Daoy (cell line): Measurements from ENCODE around the gene NEGR1. TPM values are rescaled to one million over a fixed set of nuclear protein-coding genes. Genes with fewer than 3 reads are reported as not detected.

Experiments
- DNase-seq: peaks from one replicate; pipeline ENCODE4 v3.0.0-alpha.2; 2015; ENCODE audit warnings: low read depth
- total RNA-seq: library from RNA; depleted of rRNA; stranded (reverse); fragments of >200 nt; shearing (Covaris generic); gene quantifications from 2 replicates; pipeline ENCODE4 v1.2.3, GENCODE V29; 2014

The NEGR1 gene
- total RNA-seq, 1 experiment from 2014 or later: 16.3 TPM

- DNase-seq: no peak
These were observed 587.3 kb downstream of the NEGR1 start for GRCh38 chr1:71695084-71695483.

- no peak for DNase-seq
These were observed 588.8 kb downstream of the NEGR1 start for GRCh38 chr1:71693581-71693980.

- DNase-seq: no peak
These were observed 592.7 kb downstream of the NEGR1 start for GRCh38 chr1:71689635-71690034.

- no peak for DNase-seq
These were observed 595.0 kb downstream of the NEGR1 start for GRCh38 chr1:71687376-71687775.

- no peak for DNase-seq
These were observed 605.1 kb downstream of the NEGR1 start for GRCh38 chr1:71676979-71677925.

GRCh38 chr1:71668065-71668464 is 614.3 kb downstream of the NEGR1 start:
- DNase-seq: no peak

- DNase-seq: no peak
These were observed 615.1 kb downstream of the NEGR1 start for GRCh38 chr1:71667216-71667615.

- DNase-seq: no peak
These were observed 615.7 kb downstream of the NEGR1 start for GRCh38 chr1:71666609-71667008.

GRCh38 chr1:71660411-71660810 is 621.9 kb downstream of the NEGR1 start:
- DNase-seq: no peak

- DNase-seq: no peak
These were observed 624.3 kb downstream of the NEGR1 start for GRCh38 chr1:71657891-71658679.

GRCh38 chr1:71656902-71657301 is 625.4 kb downstream of the NEGR1 start:
- no peak for DNase-seq

GRCh38 chr1:71655604-71656003 is 626.7 kb downstream of the NEGR1 start:
- no peak for DNase-seq

- no peak for DNase-seq
These were observed 628.4 kb downstream of the NEGR1 start for GRCh38 chr1:71653952-71654351.

GRCh38 chr1:71651214-71651613 is 631.1 kb downstream of the NEGR1 start:
- DNase-seq: no peak

- no peak for DNase-seq
These were observed 632.2 kb downstream of the NEGR1 start for GRCh38 chr1:71650119-71650518.

GRCh38 chr1:71649608-71650007 is 632.7 kb downstream of the NEGR1 start:
- no peak for DNase-seq

GRCh38 chr1:71647513-71648300 is 634.6 kb downstream of the NEGR1 start:
- no peak for DNase-seq

- no peak for DNase-seq
These were observed 637.3 kb downstream of the NEGR1 start for GRCh38 chr1:71645015-71645414.

- DNase-seq: no peak
These were observed 640.4 kb downstream of the NEGR1 start for GRCh38 chr1:71641903-71642302.

GRCh38 chr1:71640998-71641397 is 641.3 kb downstream of the NEGR1 start:
- DNase-seq: no peak

GRCh38 chr1:71640116-71640515 is 642.2 kb downstream of the NEGR1 start:
- DNase-seq: no peak
